HEK293 (cell line): ENCODE results near the gene LPGAT1.

ENCODE experiments used
- GLIS2 ChIP-seq: fragments of 450-650 bp; formaldehyde crosslinking; IDR thresholded peaks from 2 replicates; pipeline ENCODE4 v1.5.1; 2016; ENCODE audit warnings: missing biosample characterization, missing genetic modification characterization
- KLF1 ChIP-seq: fragments of 450-650 bp; formaldehyde crosslinking; IDR thresholded peaks from 2 replicates; pipeline ENCODE4 v1.5.1; 2016; ENCODE audit warnings: missing biosample characterization, missing genetic modification characterization
- KLF7 ChIP-seq: fragments of 450-650 bp; formaldehyde crosslinking; IDR thresholded peaks from 2 replicates; pipeline ENCODE4 v1.5.1; 2016; ENCODE audit warnings: missing biosample characterization, missing genetic modification characterization, borderline replicate concordance
- OSR2 ChIP-seq: fragments of 450-650 bp; formaldehyde crosslinking; IDR thresholded peaks from 2 replicates; pipeline ENCODE4 v1.5.1; 2016; ENCODE audit warnings: missing biosample characterization, missing genetic modification characterization
- SCRT2 ChIP-seq: fragments of 450-650 bp; formaldehyde crosslinking; IDR thresholded peaks from 2 replicates; pipeline ENCODE4 v1.5.1; 2016; ENCODE audit warnings: missing biosample characterization, missing genetic modification characterization
- ZBTB1 ChIP-seq: fragments of 450-650 bp; formaldehyde crosslinking; IDR thresholded peaks from 2 replicates; pipeline ENCODE4 v1.5.1; 2016; ENCODE audit warnings: missing biosample characterization, missing genetic modification characterization
- ZBTB17 ChIP-seq: fragments of 450-650 bp; formaldehyde crosslinking; IDR thresholded peaks from 2 replicates; pipeline ENCODE4 v1.5.1; 2016; ENCODE audit warnings: missing biosample characterization, missing genetic modification characterization
- ZEB2 ChIP-seq: fragments of 450-650 bp; formaldehyde crosslinking; IDR thresholded peaks from 2 replicates; pipeline ENCODE4 v1.5.1; 2016; ENCODE audit warnings: missing biosample characterization, missing genetic modification characterization
- ZFP37 ChIP-seq: fragments of 450-650 bp; formaldehyde crosslinking; IDR thresholded peaks from 2 replicates; pipeline ENCODE4 v1.5.1; 2016; ENCODE audit warnings: missing biosample characterization, missing genetic modification characterization
- ZNF2 ChIP-seq: fragments of 450-650 bp; formaldehyde crosslinking; IDR thresholded peaks from 2 replicates; pipeline ENCODE4 v1.5.1; 2016; ENCODE audit warnings: missing biosample characterization, missing genetic modification characterization
- ZNF341 ChIP-seq: fragments of 450-650 bp; formaldehyde crosslinking; IDR thresholded peaks from 2 replicates; pipeline ENCODE4; 2016; ENCODE audit warnings: low read depth, missing biosample characterization, missing genetic modification characterization
- ZNF350 ChIP-seq: fragments of 450-650 bp; formaldehyde crosslinking; IDR thresholded peaks from 2 replicates; pipeline ENCODE4 v1.5.0; 2017; ENCODE audit warnings: missing biosample characterization, mild to moderate bottlenecking, missing genetic modification characterization
- ZNF416 ChIP-seq: fragments of 450-650 bp; formaldehyde crosslinking; IDR thresholded peaks from 2 replicates; pipeline ENCODE4 v1.5.1; 2016; ENCODE audit warnings: missing biosample characterization, missing genetic modification characterization
- ZNF423 ChIP-seq: fragments of 450-650 bp; formaldehyde crosslinking; IDR thresholded peaks from 2 replicates; pipeline ENCODE4 v1.5.1; 2016; ENCODE audit warnings: missing biosample characterization, missing genetic modification characterization
- ZNF501 ChIP-seq: fragments of 450-650 bp; formaldehyde crosslinking; IDR thresholded peaks from 2 replicates; pipeline ENCODE4 v1.5.1; 2016; ENCODE audit warnings: missing biosample characterization, missing genetic modification characterization
- ZNF561 ChIP-seq: fragments of 450-650 bp; IDR thresholded peaks from 2 replicates; pipeline ENCODE4 v1.5.1; 2018; ENCODE audit warnings: missing biosample characterization, missing genetic modification characterization, borderline replicate concordance
- ZNF610 ChIP-seq: fragments of 450-650 bp; formaldehyde crosslinking; IDR thresholded peaks from 2 replicates; pipeline ENCODE4 v1.5.1; 2016; ENCODE audit warnings: missing biosample characterization, missing genetic modification characterization, borderline replicate concordance
- ZNF654 ChIP-seq: fragments of 450-650 bp; formaldehyde crosslinking; IDR thresholded peaks from 2 replicates; pipeline ENCODE4 v1.5.1; 2016; ENCODE audit warnings: low read depth, missing biosample characterization, missing genetic modification characterization
- ZNF658 ChIP-seq: fragments of 450-650 bp; formaldehyde crosslinking; IDR thresholded peaks from 2 replicates; pipeline ENCODE4; 2016; ENCODE audit warnings: missing biosample characterization, missing genetic modification characterization
- ZNF747 ChIP-seq: fragments of 450-650 bp; formaldehyde crosslinking; IDR thresholded peaks from 2 replicates; pipeline ENCODE4 v1.5.1; 2016; ENCODE audit warnings: missing biosample characterization, missing genetic modification characterization
- ZNF768 ChIP-seq: fragments of 450-650 bp; formaldehyde crosslinking; IDR thresholded peaks from 2 replicates; pipeline ENCODE4 v1.5.1; 2018; ENCODE audit warnings: missing biosample characterization, mild to moderate bottlenecking, missing genetic modification characterization
- ZNF776 ChIP-seq: fragments of 450-650 bp; formaldehyde crosslinking; IDR thresholded peaks from 2 replicates; pipeline ENCODE4 v1.5.0; 2017; ENCODE audit warnings: missing biosample characterization, missing genetic modification characterization, borderline replicate concordance
- ZNF785 ChIP-seq: fragments of 450-650 bp; formaldehyde crosslinking; IDR thresholded peaks from 2 replicates; pipeline ENCODE4 v1.5.1; 2016; ENCODE audit warnings: missing biosample characterization, missing genetic modification characterization
- ZSCAN30 ChIP-seq: fragments of 450-650 bp; IDR thresholded peaks from 2 replicates; pipeline ENCODE4 v1.5.1; 2018; ENCODE audit warnings: missing biosample characterization, mild to moderate bottlenecking, missing genetic modification characterization, moderate library complexity
- TF ChIP-seq, protein P1 (sequence below): fragments of 450-650 bp; IDR thresholded peaks from 2 replicates; pipeline ENCODE4 v1.5.1; 2018; ENCODE audit warnings: missing biosample characterization, missing genetic modification characterization
- TF ChIP-seq, protein P2 (sequence below): fragments of 450-650 bp; formaldehyde crosslinking; IDR thresholded peaks from 2 replicates; pipeline ENCODE4 v1.5.1; 2016; ENCODE audit warnings: missing biosample characterization, missing genetic modification characterization, borderline replicate concordance
- TF ChIP-seq, protein P3 (sequence below): fragments of 450-650 bp; formaldehyde crosslinking; IDR thresholded peaks from 2 replicates; pipeline ENCODE4 v1.5.1; 2016; ENCODE audit warnings: missing biosample characterization, missing genetic modification characterization
- TF ChIP-seq, protein P4 (sequence below): fragments of 450-650 bp; formaldehyde crosslinking; IDR thresholded peaks from 2 replicates; pipeline ENCODE4 v1.5.1; 2017; ENCODE audit warnings: missing biosample characterization, missing genetic modification characterization
- TF ChIP-seq, protein P5 (sequence below): fragments of 450-650 bp; formaldehyde crosslinking; IDR thresholded peaks from 2 replicates; pipeline ENCODE4 v1.5.1; 2016; ENCODE audit warnings: missing biosample characterization, missing genetic modification characterization

Gene LPGAT1

DNA sequence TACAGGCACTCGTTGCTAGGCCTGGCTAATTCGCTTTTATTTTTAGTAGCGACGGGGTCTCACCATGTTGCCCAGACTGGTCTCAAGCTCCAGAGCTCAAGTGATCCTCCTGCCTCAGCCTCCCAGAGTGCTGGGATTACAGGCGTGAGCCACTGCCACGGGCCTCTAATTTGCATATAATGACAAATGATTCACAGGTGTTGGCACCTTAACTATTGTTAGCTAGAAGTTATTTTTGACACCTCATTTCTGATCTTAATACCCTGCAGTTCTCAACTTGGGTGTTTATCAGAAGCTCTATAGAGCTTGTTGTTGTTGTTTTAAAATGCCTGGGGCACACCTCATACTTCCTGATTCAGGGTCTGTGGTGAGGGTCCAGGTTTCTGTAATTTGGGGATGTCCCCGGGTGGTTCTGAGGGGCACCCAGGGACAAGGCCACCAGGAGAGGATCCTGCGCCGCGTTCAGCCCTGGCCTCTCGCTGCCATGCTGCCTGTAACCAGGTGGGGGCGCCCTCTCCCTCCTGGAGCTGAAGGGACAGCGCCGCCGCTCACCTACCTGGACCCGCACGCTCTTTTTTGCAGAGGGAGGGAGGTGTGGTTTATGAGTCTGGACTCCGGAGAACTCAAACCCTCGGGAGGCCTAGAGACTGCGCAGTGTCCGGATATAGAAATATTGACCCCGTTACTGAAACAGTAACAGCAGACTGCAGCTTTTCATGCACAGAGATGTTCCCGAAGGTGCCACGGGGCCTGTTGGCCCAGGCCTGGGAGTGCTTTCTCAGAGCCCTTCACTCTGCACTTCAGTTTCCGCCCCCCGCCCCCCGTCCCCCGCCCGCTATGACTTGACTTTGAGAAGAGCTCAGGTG is 132.2 kb downstream of the LPGAT1 start (continued):
- TF ChIP-seq ZNF747 (tag by site-specific recombination) (no peak), SCRT2 (tag by site-specific recombination) (no peak), ZNF2 (peak; percentile 76; the same call in 1 of the 2 replicates), ZNF785 (tag by site-specific recombination) (no peak), KLF7 (no peak), ZNF654 (tag by site-specific recombination) (peak; percentile 94), ZBTB17 (tag by site-specific recombination) (peak; percentile 48), ZBTB1 (no peak), ZNF423 (tag by site-specific recombination) (no peak), ZNF768 (tag by site-specific recombination) (no peak), GLIS2 (peak; percentile 55), ZFP37 (tag by site-specific recombination) (0 out of 2 replicates have a peak, but pooled peaks have one; percentile 55), ZSCAN30 (tag by site-specific recombination) (0 out of 2 replicates have a peak, but pooled peaks have one; percentile 57), ZNF341 (tag by site-specific recombination) (peak; percentile 52; the same call in 1 of the 2 replicates), ZNF350 (tag by site-specific recombination) (no peak), ZNF658 (tag by site-specific recombination) (no peak), ZNF610 (tag by site-specific recombination) (peak; percentile 95; the same call in 1 of the 2 replicates), ZEB2 (tag by site-specific recombination) (peak; percentile 58; the same call in 1 of the 2 replicates), ZNF501 (tag by site-specific recombination) (peak; percentile 57; the same call in 1 of the 2 replicates), ZNF776 (no peak), OSR2 (tag by site-specific recombination) (no peak), ZNF561 (tag by site-specific recombination) (peak; percentile 55; the same call in 1 of the 2 replicates), KLF1 (tag by site-specific recombination) (no peak), ZNF416 (tag by site-specific recombination) (no peak)
- TF ChIP-seq, protein P1, sequence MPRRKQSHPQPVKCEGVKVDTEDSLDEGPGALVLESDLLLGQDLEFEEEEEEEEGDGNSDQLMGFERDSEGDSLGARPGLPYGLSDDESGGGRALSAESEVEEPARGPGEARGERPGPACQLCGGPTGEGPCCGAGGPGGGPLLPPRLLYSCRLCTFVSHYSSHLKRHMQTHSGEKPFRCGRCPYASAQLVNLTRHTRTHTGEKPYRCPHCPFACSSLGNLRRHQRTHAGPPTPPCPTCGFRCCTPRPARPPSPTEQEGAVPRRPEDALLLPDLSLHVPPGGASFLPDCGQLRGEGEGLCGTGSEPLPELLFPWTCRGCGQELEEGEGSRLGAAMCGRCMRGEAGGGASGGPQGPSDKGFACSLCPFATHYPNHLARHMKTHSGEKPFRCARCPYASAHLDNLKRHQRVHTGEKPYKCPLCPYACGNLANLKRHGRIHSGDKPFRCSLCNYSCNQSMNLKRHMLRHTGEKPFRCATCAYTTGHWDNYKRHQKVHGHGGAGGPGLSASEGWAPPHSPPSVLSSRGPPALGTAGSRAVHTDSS (tag by site-specific recombination), result no peak
- TF ChIP-seq, protein P2, sequence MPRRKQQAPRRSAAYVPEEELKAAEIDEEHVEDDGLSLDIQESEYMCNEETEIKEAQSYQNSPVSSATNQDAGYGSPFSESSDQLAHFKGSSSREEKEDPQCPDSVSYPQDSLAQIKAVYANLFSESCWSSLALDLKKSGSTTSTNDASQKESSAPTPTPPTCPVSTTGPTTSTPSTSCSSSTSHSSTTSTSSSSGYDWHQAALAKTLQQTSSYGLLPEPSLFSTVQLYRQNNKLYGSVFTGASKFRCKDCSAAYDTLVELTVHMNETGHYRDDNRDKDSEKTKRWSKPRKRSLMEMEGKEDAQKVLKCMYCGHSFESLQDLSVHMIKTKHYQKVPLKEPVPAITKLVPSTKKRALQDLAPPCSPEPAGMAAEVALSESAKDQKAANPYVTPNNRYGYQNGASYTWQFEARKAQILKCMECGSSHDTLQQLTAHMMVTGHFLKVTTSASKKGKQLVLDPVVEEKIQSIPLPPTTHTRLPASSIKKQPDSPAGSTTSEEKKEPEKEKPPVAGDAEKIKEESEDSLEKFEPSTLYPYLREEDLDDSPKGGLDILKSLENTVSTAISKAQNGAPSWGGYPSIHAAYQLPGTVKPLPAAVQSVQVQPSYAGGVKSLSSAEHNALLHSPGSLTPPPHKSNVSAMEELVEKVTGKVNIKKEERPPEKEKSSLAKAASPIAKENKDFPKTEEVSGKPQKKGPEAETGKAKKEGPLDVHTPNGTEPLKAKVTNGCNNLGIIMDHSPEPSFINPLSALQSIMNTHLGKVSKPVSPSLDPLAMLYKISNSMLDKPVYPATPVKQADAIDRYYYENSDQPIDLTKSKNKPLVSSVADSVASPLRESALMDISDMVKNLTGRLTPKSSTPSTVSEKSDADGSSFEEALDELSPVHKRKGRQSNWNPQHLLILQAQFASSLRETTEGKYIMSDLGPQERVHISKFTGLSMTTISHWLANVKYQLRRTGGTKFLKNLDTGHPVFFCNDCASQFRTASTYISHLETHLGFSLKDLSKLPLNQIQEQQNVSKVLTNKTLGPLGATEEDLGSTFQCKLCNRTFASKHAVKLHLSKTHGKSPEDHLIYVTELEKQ, result no peak
- TF ChIP-seq, protein P3, sequence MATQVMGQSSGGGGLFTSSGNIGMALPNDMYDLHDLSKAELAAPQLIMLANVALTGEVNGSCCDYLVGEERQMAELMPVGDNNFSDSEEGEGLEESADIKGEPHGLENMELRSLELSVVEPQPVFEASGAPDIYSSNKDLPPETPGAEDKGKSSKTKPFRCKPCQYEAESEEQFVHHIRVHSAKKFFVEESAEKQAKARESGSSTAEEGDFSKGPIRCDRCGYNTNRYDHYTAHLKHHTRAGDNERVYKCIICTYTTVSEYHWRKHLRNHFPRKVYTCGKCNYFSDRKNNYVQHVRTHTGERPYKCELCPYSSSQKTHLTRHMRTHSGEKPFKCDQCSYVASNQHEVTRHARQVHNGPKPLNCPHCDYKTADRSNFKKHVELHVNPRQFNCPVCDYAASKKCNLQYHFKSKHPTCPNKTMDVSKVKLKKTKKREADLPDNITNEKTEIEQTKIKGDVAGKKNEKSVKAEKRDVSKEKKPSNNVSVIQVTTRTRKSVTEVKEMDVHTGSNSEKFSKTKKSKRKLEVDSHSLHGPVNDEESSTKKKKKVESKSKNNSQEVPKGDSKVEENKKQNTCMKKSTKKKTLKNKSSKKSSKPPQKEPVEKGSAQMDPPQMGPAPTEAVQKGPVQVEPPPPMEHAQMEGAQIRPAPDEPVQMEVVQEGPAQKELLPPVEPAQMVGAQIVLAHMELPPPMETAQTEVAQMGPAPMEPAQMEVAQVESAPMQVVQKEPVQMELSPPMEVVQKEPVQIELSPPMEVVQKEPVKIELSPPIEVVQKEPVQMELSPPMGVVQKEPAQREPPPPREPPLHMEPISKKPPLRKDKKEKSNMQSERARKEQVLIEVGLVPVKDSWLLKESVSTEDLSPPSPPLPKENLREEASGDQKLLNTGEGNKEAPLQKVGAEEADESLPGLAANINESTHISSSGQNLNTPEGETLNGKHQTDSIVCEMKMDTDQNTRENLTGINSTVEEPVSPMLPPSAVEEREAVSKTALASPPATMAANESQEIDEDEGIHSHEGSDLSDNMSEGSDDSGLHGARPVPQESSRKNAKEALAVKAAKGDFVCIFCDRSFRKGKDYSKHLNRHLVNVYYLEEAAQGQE (tag by site-specific recombination), result peak; percentile 63; the same call in 1 of the 2 replicates
- TF ChIP-seq, protein P4, sequence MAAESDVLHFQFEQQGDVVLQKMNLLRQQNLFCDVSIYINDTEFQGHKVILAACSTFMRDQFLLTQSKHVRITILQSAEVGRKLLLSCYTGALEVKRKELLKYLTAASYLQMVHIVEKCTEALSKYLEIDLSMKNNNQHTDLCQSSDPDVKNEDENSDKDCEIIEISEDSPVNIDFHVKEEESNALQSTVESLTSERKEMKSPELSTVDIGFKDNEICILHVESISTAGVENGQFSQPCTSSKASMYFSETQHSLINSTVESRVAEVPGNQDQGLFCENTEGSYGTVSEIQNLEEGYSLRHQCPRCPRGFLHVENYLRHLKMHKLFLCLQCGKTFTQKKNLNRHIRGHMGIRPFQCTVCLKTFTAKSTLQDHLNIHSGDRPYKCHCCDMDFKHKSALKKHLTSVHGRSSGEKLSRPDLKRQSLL (tag by site-specific recombination), result no peak
- TF ChIP-seq, protein P5, sequence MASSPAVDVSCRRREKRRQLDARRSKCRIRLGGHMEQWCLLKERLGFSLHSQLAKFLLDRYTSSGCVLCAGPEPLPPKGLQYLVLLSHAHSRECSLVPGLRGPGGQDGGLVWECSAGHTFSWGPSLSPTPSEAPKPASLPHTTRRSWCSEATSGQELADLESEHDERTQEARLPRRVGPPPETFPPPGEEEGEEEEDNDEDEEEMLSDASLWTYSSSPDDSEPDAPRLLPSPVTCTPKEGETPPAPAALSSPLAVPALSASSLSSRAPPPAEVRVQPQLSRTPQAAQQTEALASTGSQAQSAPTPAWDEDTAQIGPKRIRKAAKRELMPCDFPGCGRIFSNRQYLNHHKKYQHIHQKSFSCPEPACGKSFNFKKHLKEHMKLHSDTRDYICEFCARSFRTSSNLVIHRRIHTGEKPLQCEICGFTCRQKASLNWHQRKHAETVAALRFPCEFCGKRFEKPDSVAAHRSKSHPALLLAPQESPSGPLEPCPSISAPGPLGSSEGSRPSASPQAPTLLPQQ, result peak; percentile 39; the same call in 1 of the 2 replicates
